Skeletal muscle satellite cell (primary cell): Measurements from ENCODE around the gene TOLLIP.

ENCODE experiments used
- H3K27me3 ChIP-seq: 2 replicates; pipeline ENCODE4 v1.7.0; 2013; ENCODE audit warnings: low read length; ENCODE audit not compliant: control insufficient read depth, insufficient read depth
- H3K36me3 ChIP-seq: 2 replicates; pipeline ENCODE4 v1.7.0; 2013; ENCODE audit warnings: mild to moderate bottlenecking, control low read depth, low read length; ENCODE audit not compliant: insufficient read depth
- H3K4me1 ChIP-seq: 2 replicates; pipeline ENCODE4 v1.7.0; 2013; ENCODE audit warnings: low read length; ENCODE audit not compliant: control insufficient read depth, insufficient read depth
- H3K4me2 ChIP-seq: 2 replicates; pipeline ENCODE4 v1.7.0; 2013; ENCODE audit warnings: mild to moderate bottlenecking, low read length
- H3K4me3 ChIP-seq: 2 replicates; pipeline ENCODE4 v1.7.0; 2013; ENCODE audit warnings: low read length
- H3K9ac ChIP-seq: 2 replicates; pipeline ENCODE4 v1.7.0; 2013; ENCODE audit warnings: mild to moderate bottlenecking, low read depth, low read length, moderate library complexity
- H3K9me3 ChIP-seq: replicated peaks from 2 replicates; pipeline ENCODE4 v1.7.0; 2013; ENCODE audit warnings: mild to moderate bottlenecking, control low read depth, low read length

Gene TOLLIP

DNA sequence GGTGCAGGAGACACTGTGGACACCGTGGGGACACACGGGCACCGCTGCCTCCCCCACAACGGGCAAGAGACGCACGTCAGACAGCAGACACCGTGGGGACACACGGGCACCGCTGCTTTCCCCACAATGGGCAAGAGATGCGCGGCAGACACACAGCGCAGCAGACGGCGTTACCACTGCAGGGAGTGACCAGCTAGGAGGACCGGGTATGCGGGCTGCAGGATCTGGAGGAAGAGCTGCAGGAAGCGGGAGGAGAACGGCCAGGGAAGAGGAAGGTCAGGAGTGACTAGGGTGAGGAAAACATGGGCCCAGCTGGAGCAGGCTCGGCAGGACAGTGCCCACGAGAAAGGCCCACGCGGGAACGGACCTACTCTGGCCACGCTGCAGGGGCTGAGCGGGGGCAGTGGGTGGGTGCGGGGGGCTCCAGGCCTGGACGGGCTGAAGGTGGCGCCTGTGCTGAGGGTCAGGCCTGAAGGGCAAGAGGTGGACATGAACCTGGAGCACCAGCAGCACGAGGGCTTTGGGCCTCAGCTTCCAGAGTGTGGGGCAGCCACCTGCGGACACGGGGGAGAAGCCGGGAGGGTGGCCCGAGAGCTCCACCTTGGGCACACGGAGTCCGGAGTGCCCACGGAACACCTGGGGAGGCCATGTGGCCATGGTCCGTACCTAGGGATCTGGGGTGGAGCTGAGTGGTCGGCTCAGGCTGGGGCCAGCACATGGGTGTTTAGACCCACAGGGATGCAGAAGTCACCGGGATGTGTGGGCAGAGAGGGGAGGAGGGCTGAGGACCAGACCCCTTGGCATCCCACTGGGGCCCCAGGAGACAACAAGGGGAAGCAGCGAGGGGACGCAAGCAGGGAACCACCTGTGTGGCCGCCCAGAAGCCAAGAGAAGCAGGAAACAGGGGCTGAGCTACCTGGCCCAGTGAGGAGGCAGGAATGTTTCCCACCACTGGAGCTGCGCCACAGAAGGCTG, 16.5 kb downstream of the TOLLIP start:
- Histone ChIP-seq H3K9ac (no peak overlapping the region), H3K9me3 (no peaks in the 10 kb centered on the region), H3K4me1 (peaks cover 3% of the 10 kb centered on the region), H3K36me3 (peaks cover 60% of the 10 kb centered on the region), H3K4me3 (no peak overlapping the region), H3K27me3 (no peaks in the 10 kb centered on the region), H3K4me2 (no peak overlapping the region)

- Histone ChIP-seq H3K4me1 (no peaks in the 10 kb centered on the region), H3K9ac (no peak overlapping the region), H3K4me3 (no peak overlapping the region), H3K9me3 (no peaks in the 10 kb centered on the region), H3K27me3 (no peaks in the 10 kb centered on the region), H3K36me3 (peaks cover 53% of the 10 kb centered on the region), H3K4me2 (no peak overlapping the region)
Measured at GRCh38 chr11:1292018-1292643, 17.3 kb downstream of the TOLLIP start.

DNA sequence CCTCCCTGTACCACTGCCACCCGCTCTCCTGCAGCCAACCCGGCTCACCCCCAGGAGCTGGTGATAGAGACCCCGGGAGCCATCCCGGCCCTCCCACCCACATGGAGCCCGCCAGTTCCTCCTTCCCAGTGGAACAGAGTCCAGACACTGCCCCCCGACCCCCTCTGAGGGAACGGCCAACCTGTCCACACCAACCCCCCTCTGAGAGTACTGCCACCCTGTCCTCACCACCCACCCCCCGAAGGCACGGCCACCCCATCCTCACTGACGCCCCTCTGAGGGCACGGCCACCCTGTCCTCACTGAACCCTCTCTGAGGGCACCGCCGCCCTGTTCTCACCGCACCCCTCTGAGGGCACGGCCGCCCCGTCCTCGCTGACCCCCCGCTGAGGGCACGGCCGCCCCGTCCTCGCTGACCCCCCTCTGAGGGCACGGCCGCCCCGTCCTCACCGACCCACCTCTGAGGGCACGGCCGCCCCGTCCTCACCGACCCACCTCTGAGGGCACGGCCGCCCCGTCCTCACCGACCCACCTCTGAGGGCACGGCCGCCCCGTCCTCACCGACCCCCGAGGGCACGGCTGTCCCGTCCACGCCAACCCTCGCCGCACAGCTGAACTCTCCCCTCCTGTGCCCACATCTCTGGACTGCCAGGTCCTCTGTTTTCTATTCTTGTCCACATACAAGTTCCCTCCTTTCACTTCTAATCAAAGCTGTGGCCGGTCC, 18.0 kb downstream of the TOLLIP start:
- Histone ChIP-seq H3K4me2 (no peak overlapping the region), H3K4me3 (no peak overlapping the region), H3K9ac (no peak overlapping the region), H3K9me3 (no peaks in the 10 kb centered on the region), H3K36me3 (peaks cover 57% of the 10 kb centered on the region), H3K4me1 (no peaks in the 10 kb centered on the region), H3K27me3 (no peaks in the 10 kb centered on the region)

- no peak overlapping the region for H3K4me3 ChIP-seq
- H3K9ac ChIP-seq = no peak overlapping the region
- no peaks in the 10 kb centered on the region for H3K27me3 ChIP-seq
- H3K4me1 ChIP-seq = no peaks in the 10 kb centered on the region
- no peak overlapping the region for H3K4me2 ChIP-seq
- H3K9me3 ChIP-seq = no peaks in the 10 kb centered on the region
- H3K36me3 ChIP-seq = peaks cover 64% of the 10 kb centered on the region
Measured at GRCh38 chr11:1290052-1291040, 19.1 kb downstream of the TOLLIP start.

GRCh38 chr11:1289211-1289935, 20.1 kb downstream of the TOLLIP start:
- Histone ChIP-seq H3K9ac (no peak overlapping the region), H3K27me3 (no peaks in the 10 kb centered on the region), H3K4me1 (no peaks in the 10 kb centered on the region), H3K4me2 (no peak overlapping the region), H3K9me3 (no peaks in the 10 kb centered on the region), H3K4me3 (no peak overlapping the region), H3K36me3 (peaks cover 63% of the 10 kb centered on the region)

GRCh38 chr11:1288426-1289151, 20.8 kb downstream of the TOLLIP start:
- H3K9me3 ChIP-seq = no peaks in the 10 kb centered on the region
- H3K36me3 ChIP-seq = peaks cover 62% of the 10 kb centered on the region
- no peak overlapping the region for H3K9ac ChIP-seq
- H3K4me3 ChIP-seq = no peak overlapping the region
- no peaks in the 10 kb centered on the region for H3K4me1 ChIP-seq
- H3K27me3 ChIP-seq = no peaks in the 10 kb centered on the region
- no peak overlapping the region for H3K4me2 ChIP-seq

GRCh38 chr11:1287928-1288327, 21.5 kb downstream of the TOLLIP start:
- H3K36me3 ChIP-seq = peaks cover 56% of the 10 kb centered on the region

GRCh38 chr11:1285876-1286275, 23.6 kb downstream of the TOLLIP start:
- Histone ChIP-seq H3K9me3 (no peaks in the 10 kb centered on the region), H3K4me1 (no peaks in the 10 kb centered on the region), H3K4me2 (no peak overlapping the region), H3K27me3 (no peaks in the 10 kb centered on the region), H3K4me3 (no peak overlapping the region), H3K9ac (no peak overlapping the region), H3K36me3 (peaks cover 50% of the 10 kb centered on the region)

More at GRCh38 chr11:1287928-1288327, 21.5 kb downstream of the TOLLIP start:
- H3K9me3 ChIP-seq = no peaks in the 10 kb centered on the region
- H3K27me3 ChIP-seq = no peaks in the 10 kb centered on the region
- no peak overlapping the region for H3K4me2 ChIP-seq
- no peaks in the 10 kb centered on the region for H3K4me1 ChIP-seq
- H3K4me3 ChIP-seq = no peak overlapping the region
- H3K9ac ChIP-seq = no peak overlapping the region

GRCh38 chr11:1285316-1285744, 24.1 kb downstream of the TOLLIP start:
- Histone ChIP-seq H3K4me3 (no peak overlapping the region), H3K4me2 (no peak overlapping the region), H3K9ac (no peak overlapping the region), H3K27me3 (no peaks in the 10 kb centered on the region), H3K9me3 (no peaks in the 10 kb centered on the region), H3K36me3 (peaks cover 51% of the 10 kb centered on the region), H3K4me1 (no peaks in the 10 kb centered on the region)

GRCh38 chr11:1283906-1284305, 25.5 kb downstream of the TOLLIP start:
- H3K9ac ChIP-seq = no peak overlapping the region
- H3K36me3 ChIP-seq = peaks cover 52% of the 10 kb centered on the region

More at GRCh38 chr11:1283906-1284305, 25.5 kb downstream of the TOLLIP start:
- H3K9me3 ChIP-seq = no peaks in the 10 kb centered on the region
- no peaks in the 10 kb centered on the region for H3K27me3 ChIP-seq
- H3K4me1 ChIP-seq = no peaks in the 10 kb centered on the region
- no peak overlapping the region for H3K4me3 ChIP-seq
- no peak overlapping the region for H3K4me2 ChIP-seq
